A673 (cell line): ENCODE data around the gene MATN4.

Source experiments
- EZH2 ChIP-seq: fragments of 200-600 bp; sonication (generic); IDR thresholded peaks from 2 replicates; pipeline ENCODE4 v1.6.1; 2017; ENCODE audit warnings: borderline replicate concordance, low read depth, mild to moderate bottlenecking, mixed read lengths, antibody characterized with exemption, low read length; ENCODE audit not compliant: poor library complexity, severe bottlenecking
- TF ChIP-seq, protein P1 (sequence below): fragments of 300-800, 200-600 bp; sonication (generic); conservative IDR thresholded peaks from 2 replicates; pipeline ENCODE4 v1.5.1; 2017; ENCODE audit warnings: low read depth, mild to moderate bottlenecking, antibody characterized with exemption, low read length, moderate library complexity, mixed read lengths

- TF ChIP-seq, protein P1, sequence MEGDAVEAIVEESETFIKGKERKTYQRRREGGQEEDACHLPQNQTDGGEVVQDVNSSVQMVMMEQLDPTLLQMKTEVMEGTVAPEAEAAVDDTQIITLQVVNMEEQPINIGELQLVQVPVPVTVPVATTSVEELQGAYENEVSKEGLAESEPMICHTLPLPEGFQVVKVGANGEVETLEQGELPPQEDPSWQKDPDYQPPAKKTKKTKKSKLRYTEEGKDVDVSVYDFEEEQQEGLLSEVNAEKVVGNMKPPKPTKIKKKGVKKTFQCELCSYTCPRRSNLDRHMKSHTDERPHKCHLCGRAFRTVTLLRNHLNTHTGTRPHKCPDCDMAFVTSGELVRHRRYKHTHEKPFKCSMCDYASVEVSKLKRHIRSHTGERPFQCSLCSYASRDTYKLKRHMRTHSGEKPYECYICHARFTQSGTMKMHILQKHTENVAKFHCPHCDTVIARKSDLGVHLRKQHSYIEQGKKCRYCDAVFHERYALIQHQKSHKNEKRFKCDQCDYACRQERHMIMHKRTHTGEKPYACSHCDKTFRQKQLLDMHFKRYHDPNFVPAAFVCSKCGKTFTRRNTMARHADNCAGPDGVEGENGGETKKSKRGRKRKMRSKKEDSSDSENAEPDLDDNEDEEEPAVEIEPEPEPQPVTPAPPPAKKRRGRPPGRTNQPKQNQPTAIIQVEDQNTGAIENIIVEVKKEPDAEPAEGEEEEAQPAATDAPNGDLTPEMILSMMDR = no peak
- TF ChIP-seq EZH2 = no peak
Observed at GRCh38 chr20:45303586-45304463, 4.3 kb downstream of the MATN4 start.
